Neuronal stem cell (in vitro differentiated cells): ENCODE data around the gene SLC35A1.

Source experiments
- DNase-seq: peaks from one replicate; pipeline ENCODE4 v3.0.0-alpha.2; 2013; ENCODE audit warnings: low spot score
- H2AFZ ChIP-seq: one replicate; pipeline ENCODE4 v1.6.1; 2013; ENCODE audit warnings: mild to moderate bottlenecking, low read length, inconsistent platforms
- H2AK5ac ChIP-seq: 2 replicates; pipeline ENCODE4 v1.6.1; 2013; ENCODE audit warnings: low read depth, mild to moderate bottlenecking, inconsistent platforms, low read length, moderate library complexity, mixed read lengths
- H2BK120ac ChIP-seq: 2 replicates; pipeline ENCODE4 v1.6.1; 2013; ENCODE audit warnings: low read depth, mild to moderate bottlenecking, inconsistent platforms, low read length, moderate library complexity, mixed read lengths
- H2BK12ac ChIP-seq: one replicate; pipeline ENCODE4 v1.6.1; 2013; ENCODE audit warnings: low read length, inconsistent platforms
- H2BK15ac ChIP-seq: 2 replicates; pipeline ENCODE4 v1.6.1; 2013; ENCODE audit warnings: mild to moderate bottlenecking, low read length, inconsistent platforms, mixed read lengths
- H2BK5ac ChIP-seq: one replicate; pipeline ENCODE4 v1.6.1; 2013; ENCODE audit warnings: inconsistent platforms, mild to moderate bottlenecking, low read length, moderate library complexity
- H3K14ac ChIP-seq: one replicate; pipeline ENCODE4 v1.6.1; 2013; ENCODE audit warnings: low read length, inconsistent platforms
- H3K18ac ChIP-seq: 2 replicates; pipeline ENCODE4 v1.6.1; 2013; ENCODE audit warnings: low read length, inconsistent platforms
- H3K23ac ChIP-seq: 2 replicates; pipeline ENCODE4 v1.6.1; 2013; ENCODE audit warnings: low read depth, mild to moderate bottlenecking, mixed read lengths, low read length, inconsistent platforms; ENCODE audit not compliant: poor library complexity
- H3K27ac ChIP-seq: replicated peaks from 3 replicates; pipeline ENCODE4 v1.5.1; 2013; ENCODE audit warnings: low read length, inconsistent platforms
- H3K27me3 ChIP-seq, 3 experiments: 2 replicates each; pipeline ENCODE4 v1.6.1; 2013; ENCODE audit warnings: low read length in 3 of 3, mild to moderate bottlenecking in 2 of 3, inconsistent platforms in 1 of 3, low read depth in 1 of 3, mixed read lengths in 1 of 3, moderate library complexity in 1 of 3; ENCODE audit not compliant: control insufficient read depth in 3 of 3, insufficient read depth in 3 of 3
- H3K36me3 ChIP-seq, 2 donors: replicated peaks in 1 of 2; 2 replicates each; pipeline ENCODE4 v1.6.1; 2013; ENCODE audit warnings: low read length in 2 of 2; ENCODE audit not compliant: control insufficient read depth in 2 of 2, insufficient read depth in 2 of 2
- H3K4ac ChIP-seq: 2 replicates; pipeline ENCODE4 v1.6.1; 2013; ENCODE audit warnings: inconsistent platforms, mild to moderate bottlenecking, low read length, moderate library complexity
- H3K4me1 ChIP-seq, 2 donors: 1 replicate in 1 of 2; 2 replicates in 1 of 2; pipeline ENCODE4 v1.6.1; 2013; ENCODE audit warnings: low read length in 2 of 2, low read depth in 1 of 2; ENCODE audit not compliant: control insufficient read depth in 2 of 2, insufficient read depth in 1 of 2
- H3K4me2 ChIP-seq: one replicate; pipeline ENCODE4 v1.6.1; 2013; ENCODE audit warnings: mild to moderate bottlenecking, low read length, inconsistent platforms; ENCODE audit not compliant: insufficient read depth, poor library complexity, severe bottlenecking
- H3K4me3 ChIP-seq, 2 donors: 2 replicates each; pipeline ENCODE4 v1.5.1; 2013; ENCODE audit warnings: low read length in 2 of 2, mild to moderate bottlenecking in 2 of 2, inconsistent platforms in 1 of 2, moderate library complexity in 1 of 2
- H3K79me1 ChIP-seq: one replicate; pipeline ENCODE4 v1.6.1; 2013; ENCODE audit warnings: low read depth, mild to moderate bottlenecking, inconsistent platforms, low read length, moderate library complexity
- H3K9ac ChIP-seq: one replicate; pipeline ENCODE4 v1.6.1; 2013; ENCODE audit warnings: mild to moderate bottlenecking, low read depth, low read length, inconsistent platforms; ENCODE audit not compliant: poor library complexity
- H3K9me3 ChIP-seq, 2 donors: replicated peaks in 1 of 2; 2 replicates each; pipeline versions ENCODE3 to v1.6.1; 2013; ENCODE audit warnings: low read length in 2 of 2, mild to moderate bottlenecking in 2 of 2, inconsistent platforms in 1 of 2, low read depth in 1 of 2, mixed read lengths in 1 of 2, moderate library complexity in 1 of 2; ENCODE audit not compliant: control insufficient read depth in 2 of 2, insufficient read depth in 1 of 2
- H4K8ac ChIP-seq: one replicate; pipeline ENCODE4 v1.6.1; 2013; ENCODE audit warnings: low read depth, mild to moderate bottlenecking, inconsistent platforms, low read length, moderate library complexity
- H4K91ac ChIP-seq: one replicate; pipeline ENCODE4 v1.6.1; 2013; ENCODE audit warnings: low read length, low read depth, mild to moderate bottlenecking, inconsistent platforms; ENCODE audit not compliant: poor library complexity
- WGBS, 2 donors: extraction: QIAGEN DNeasy Blood & Tissue Kit; methylation state at CpG; one replicate each; pipeline ENCODE4 v1.1.7; 2013; ENCODE audit warnings: missing lambda C conversion rate in 2 of 2, mixed read lengths in 1 of 2; ENCODE audit not compliant: insufficient read length in 2 of 2, insufficient replicate concordance in 1 of 2; ENCODE audit errors: extremely low coverage in 2 of 2; 5-methylcytosine and 5-hydroxymethylcytosine counted together

SLC35A1 gene

DNA sequence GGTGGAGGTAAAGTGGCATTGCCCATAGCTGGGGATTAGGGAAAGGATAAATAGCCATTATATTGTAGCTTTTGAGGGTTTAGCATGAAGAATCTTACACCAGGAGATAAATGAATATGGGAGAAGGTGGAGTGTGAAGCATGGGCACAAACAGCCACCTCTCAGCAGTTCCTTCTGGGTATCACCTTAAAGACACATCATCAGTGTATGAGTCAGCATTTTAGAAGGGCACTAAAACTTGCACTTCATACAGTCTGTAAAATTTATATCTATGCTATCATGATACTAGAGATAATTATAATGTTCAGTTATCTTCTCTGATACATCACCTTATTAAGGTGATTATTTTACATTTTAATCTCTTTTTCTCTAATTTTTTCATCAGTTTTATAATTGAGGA is 25.3 kb downstream of the SLC35A1 start:
- no peak overlapping the region for H4K8ac ChIP-seq
- DNase-seq = no peak
- no peak overlapping the region for H4K91ac ChIP-seq
- H3K18ac ChIP-seq = no peak overlapping the region
- no peak overlapping the region for H2BK12ac ChIP-seq
- H3K4me1 ChIP-seq = no peaks in the 10 kb centered on the region
- no peak overlapping the region for H2BK120ac ChIP-seq
- no peak overlapping the region for H3K14ac ChIP-seq
- H2BK15ac ChIP-seq = no peak overlapping the region
- H2AK5ac ChIP-seq = no peak overlapping the region
- no peak overlapping the region for H3K9ac ChIP-seq
- no peak overlapping the region for H3K4me2 ChIP-seq
- no peak overlapping the region for H2AFZ ChIP-seq
- H3K27ac ChIP-seq = no peak overlapping the region
- H3K23ac ChIP-seq = no peak overlapping the region
- H3K79me1 ChIP-seq = no peaks in the 10 kb centered on the region
- H2BK5ac ChIP-seq = no peak overlapping the region
- no peak overlapping the region for H3K4me3 ChIP-seq
- peaks cover 3 to 23% of the 10 kb centered on the region in 2 donors for H3K36me3 ChIP-seq
- H3K9me3 ChIP-seq = no peaks in the 10 kb centered on the region
- H3K4ac ChIP-seq = no peak overlapping the region
- no peaks in the 10 kb centered on the region for H3K27me3 ChIP-seq

DNA sequence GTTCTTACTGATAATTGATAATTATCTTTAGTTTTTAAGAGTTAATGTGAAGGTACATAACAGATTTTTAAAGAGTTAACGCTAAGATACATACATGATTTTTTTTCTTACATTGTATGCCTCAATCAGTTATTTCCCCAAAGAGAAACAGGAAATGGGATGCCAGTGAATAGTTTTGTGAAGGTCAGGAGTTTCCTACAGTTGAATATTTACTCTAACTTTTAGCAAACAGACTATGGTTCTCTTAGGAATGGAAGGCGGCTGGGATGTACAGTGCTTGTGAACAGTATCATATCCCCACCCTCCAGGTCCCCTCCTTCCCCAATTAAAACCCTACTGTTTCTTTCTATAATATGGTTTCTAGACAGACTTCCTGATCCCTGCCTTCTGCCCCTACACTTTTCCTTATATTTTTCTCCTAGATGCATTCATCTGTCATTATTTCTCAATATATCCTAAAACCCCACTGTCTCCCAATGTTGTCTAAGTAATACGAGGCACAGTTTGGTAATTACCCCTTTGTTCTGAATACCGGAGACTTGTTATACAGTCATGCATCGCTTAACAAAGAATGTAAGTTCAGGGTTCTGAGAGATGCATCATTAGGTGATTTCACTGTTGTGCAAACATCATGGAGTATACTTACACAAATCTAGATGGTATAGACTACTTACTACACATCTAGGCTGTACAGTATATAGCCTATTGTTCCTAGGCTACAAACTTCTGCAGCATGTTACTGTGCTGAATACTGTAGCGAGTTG is 29.2 kb downstream of the SLC35A1 start:
- WGBS, 2 donors = no CpG with 5 or more reads among the region's 6 CpGs
- H3K9ac ChIP-seq = no peak overlapping the region
- no peak for DNase-seq

DNA sequence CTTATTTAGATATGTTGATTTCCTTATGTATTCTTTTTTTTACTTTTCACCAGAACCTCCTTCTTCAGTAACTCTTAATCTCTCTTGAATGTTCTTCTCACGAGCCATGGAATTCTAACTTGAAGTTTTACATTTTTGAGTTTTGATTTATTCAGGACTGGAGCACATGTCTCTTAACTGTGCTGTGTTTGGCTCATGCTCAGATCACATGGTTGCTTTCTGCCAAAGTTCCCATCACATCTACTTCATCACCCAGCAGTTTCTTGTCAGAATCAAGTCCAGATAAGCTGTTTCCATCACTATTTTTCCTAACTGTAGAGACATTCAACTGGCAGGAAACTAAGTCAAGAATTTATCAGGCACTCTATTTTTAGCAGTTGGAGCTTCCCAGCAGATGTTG is 31.7 kb downstream of the SLC35A1 start:
- H3K36me3 ChIP-seq = peaks cover 3 to 70% of the 10 kb centered on the region in 2 donors
- H2BK12ac ChIP-seq = no peak overlapping the region
- H3K9me3 ChIP-seq = no peaks in the 10 kb centered on the region
- no peaks in the 10 kb centered on the region for H3K4me1 ChIP-seq
- H3K27ac ChIP-seq = no peak overlapping the region
- H4K8ac ChIP-seq = no peak overlapping the region
- H3K4me3 ChIP-seq = no peak overlapping the region
- no peak overlapping the region for H3K23ac ChIP-seq
- H2BK15ac ChIP-seq = no peak overlapping the region
- no peak overlapping the region for H2BK5ac ChIP-seq
- H2BK120ac ChIP-seq = no peak overlapping the region
- H3K79me1 ChIP-seq = no peaks in the 10 kb centered on the region
- no peak overlapping the region for H2AK5ac ChIP-seq
- no peak overlapping the region for H3K9ac ChIP-seq
- no peak overlapping the region for H3K4me2 ChIP-seq
- no peak overlapping the region for H4K91ac ChIP-seq
- no peak overlapping the region for H2AFZ ChIP-seq
- H3K14ac ChIP-seq = no peak overlapping the region
- H3K18ac ChIP-seq = no peak overlapping the region
- no CpG with 5 or more reads among the region's 1 CpG for WGBS, 2 donors
- H3K27me3 ChIP-seq = no peaks in the 10 kb centered on the region
- DNase-seq = no peak
- H3K4ac ChIP-seq = no peak overlapping the region

More for the DNA sequence above, 29.2 kb downstream of the SLC35A1 start:
- Histone ChIP-seq H3K4ac (no peak overlapping the region), H4K8ac (no peak overlapping the region), H3K18ac (no peak overlapping the region), H2BK12ac (no peak overlapping the region), H2AK5ac (no peak overlapping the region), H3K36me3 (peaks cover 3 to 47% of the 10 kb centered on the region in 2 donors), H3K9me3 (no peaks in the 10 kb centered on the region), H3K27me3 (no peaks in the 10 kb centered on the region), H3K14ac (no peak overlapping the region), H3K4me2 (no peak overlapping the region), H4K91ac (no peak overlapping the region), H3K27ac (no peak overlapping the region), H2BK15ac (no peak overlapping the region), H2BK5ac (no peak overlapping the region), H3K4me3 (no peak overlapping the region), H3K79me1 (no peaks in the 10 kb centered on the region), H3K4me1 (no peaks in the 10 kb centered on the region), H2BK120ac (no peak overlapping the region), H3K23ac (no peak overlapping the region), H2AFZ (no peak overlapping the region)

DNA sequence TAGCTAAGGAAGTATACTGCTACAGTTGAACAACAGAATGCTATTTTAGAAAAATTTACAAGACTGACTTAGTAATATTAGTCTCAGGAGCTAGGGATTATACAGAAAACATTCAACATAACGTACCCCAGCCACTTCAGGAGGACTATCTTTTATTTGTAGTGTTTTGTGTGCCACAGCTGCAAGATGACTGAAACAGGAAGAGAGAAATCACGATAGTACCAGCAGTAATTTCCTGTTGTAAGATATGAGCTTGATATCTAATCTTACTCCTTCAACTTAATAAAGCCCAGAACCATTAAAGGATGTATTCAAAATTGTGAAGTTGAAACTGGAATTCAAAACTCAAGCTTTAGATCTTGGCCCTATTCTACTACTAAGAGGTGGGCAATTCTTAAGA is 42.1 kb downstream of the SLC35A1 start:
- Histone ChIP-seq H2BK120ac (no peak overlapping the region), H4K91ac (no peak overlapping the region), H3K27me3 (no peaks in the 10 kb centered on the region), H2BK12ac (no peak overlapping the region), H3K9ac (no peak overlapping the region), H3K27ac (no peak overlapping the region), H2AFZ (no peak overlapping the region), H3K4me2 (no peak overlapping the region), H3K79me1 (no peaks in the 10 kb centered on the region), H2BK15ac (no peak overlapping the region), H3K23ac (no peak overlapping the region), H3K4me3 (no peak overlapping the region), H3K36me3 (peaks cover 19 to 95% of the 10 kb centered on the region in 2 donors), H4K8ac (no peak overlapping the region), H2AK5ac (no peak overlapping the region), H3K18ac (no peak overlapping the region), H3K4me1 (no peaks in the 10 kb centered on the region), H3K9me3 (no peaks in the 10 kb centered on the region), H2BK5ac (no peak overlapping the region), H3K14ac (no peak overlapping the region), H3K4ac (no peak overlapping the region)
- no peak for DNase-seq
- WGBS, 2 donors = no CpG with 5 or more reads among the region's 2 CpGs
